ENCODE measurements around the gene THRAP3. TPM values are rescaled to one million over a fixed set of nuclear protein-coding genes. Genes with fewer than 3 reads are reported as not detected.
"Not testable (repeated sequence)": the region's sequence is repeated elsewhere in the genome, so short reads cannot be mapped to it uniquely, and the experiment has no call there.

Gene THRAP3
- total RNA-seq, 2 experiments from 2014 or later, result 142 to 167 TPM

- POLR2A ChIA-PET; H3K27me3 Mint-ChIP-seq; H3K4me1 Mint-ChIP-seq; H3K36me3 Mint-ChIP-seq (ENCODE audit: low read depth); H3K9me3 Mint-ChIP-seq; H3K4me3 Mint-ChIP-seq; DNase-seq; H3K27ac Mint-ChIP-seq: not testable (repeated sequence)
- CTCF ChIA-PET, result interaction anchor here (3.1 kb wide), 1 partner anchor 8 kb away, joined by 16 read pairs; no protein-coding TSS in a partner anchor
Measured at GRCh38 chr1:36196805-36197204, 27.4 kb upstream of the THRAP3 start.

DNA sequence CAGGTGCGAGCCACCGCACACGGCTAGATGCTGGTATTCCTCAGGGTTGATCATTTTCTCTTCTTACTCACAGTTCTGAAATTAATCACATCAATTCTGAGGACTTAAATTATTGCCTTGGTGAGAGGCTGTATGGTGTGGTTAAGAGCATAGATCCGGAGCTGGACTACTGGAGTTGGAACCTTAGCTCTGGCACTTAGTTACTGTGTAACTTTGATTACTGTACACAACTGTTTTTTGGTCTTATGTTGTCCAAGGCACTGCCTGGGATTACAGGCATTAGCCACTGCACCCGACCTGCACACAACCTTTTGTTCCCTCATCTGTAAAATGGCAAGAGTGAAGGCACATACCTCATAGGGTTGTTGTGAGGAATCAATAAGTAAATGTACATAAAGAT, 25.6 kb upstream of the THRAP3 start:
- ChIA-PET POLR2A (no interaction called here), CTCF (interaction anchor here (2.1 to 3.1 kb wide), 2 partner anchors 10 to 49 kb away, joined by 7 to 16 read pairs; partner anchors contain the start of gene TRAPPC3)
- DNase-seq, result no peak
- Mint-ChIP-seq H3K36me3 (ENCODE audit: low read depth) (no peaks in the 10 kb centered on the region), H3K9me3 (no peaks in the 10 kb centered on the region), H3K27me3 (peaks cover 4% of the 10 kb centered on the region), H3K4me1 (peaks cover 5% of the 10 kb centered on the region), H3K27ac (no peak overlapping the region), H3K4me3 (no peak overlapping the region)

GRCh38 chr1:36199934-36200741, 24.1 kb upstream of the THRAP3 start:
- no peak for DNase-seq
- Mint-ChIP-seq H3K4me3 (no peak overlapping the region), H3K27me3 (peaks cover 4% of the 10 kb centered on the region), H3K4me1 (peaks cover 3% of the 10 kb centered on the region), H3K36me3 (ENCODE audit: low read depth) (no peaks in the 10 kb centered on the region), H3K27ac (peak overlapping the region; percentile 31), H3K9me3 (no peaks in the 10 kb centered on the region)
- ChIA-PET CTCF (interaction anchor here (1.1 to 1.2 kb wide), 2 partner anchors 11 to 24 kb away, joined by 3 read pairs; partner anchors contain the start of gene THRAP3), POLR2A (no interaction called here)

DNA sequence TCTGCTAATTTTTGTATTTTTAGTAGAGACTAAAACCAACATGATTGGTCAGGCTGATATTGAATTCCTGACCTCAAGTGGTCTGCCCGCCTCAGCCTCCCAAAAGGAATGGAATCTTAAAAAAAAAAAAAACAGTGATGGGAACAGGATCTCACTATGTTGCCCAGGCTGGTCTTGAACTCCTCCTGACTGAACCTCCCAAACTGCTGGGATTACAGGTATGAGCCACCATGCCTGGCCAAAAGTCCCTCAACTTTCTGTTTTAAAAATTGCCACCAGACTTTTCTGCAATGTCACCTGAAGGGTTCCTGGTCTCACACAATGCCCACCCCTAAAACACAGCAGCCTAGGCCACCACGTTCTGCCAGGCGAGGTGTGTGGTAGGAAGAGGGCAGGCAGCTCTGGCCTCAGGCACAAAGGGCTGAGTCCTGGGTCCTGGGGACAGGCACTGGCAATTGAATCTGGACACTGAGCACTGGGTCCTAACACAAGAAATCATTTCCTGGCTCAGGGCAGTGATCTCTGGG, 21.2 kb upstream of the THRAP3 start:
- Mint-ChIP-seq H3K27me3 (peaks cover 4% of the 10 kb centered on the region), H3K4me1 (peaks cover 6% of the 10 kb centered on the region), H3K9me3 (no peaks in the 10 kb centered on the region), H3K27ac (no peak overlapping the region), H3K4me3 (no peak overlapping the region), H3K36me3 (ENCODE audit: low read depth) (no peaks in the 10 kb centered on the region)
- ChIA-PET POLR2A (no interaction called here), CTCF (no interaction called here)
- DNase-seq, result no peak

DNA sequence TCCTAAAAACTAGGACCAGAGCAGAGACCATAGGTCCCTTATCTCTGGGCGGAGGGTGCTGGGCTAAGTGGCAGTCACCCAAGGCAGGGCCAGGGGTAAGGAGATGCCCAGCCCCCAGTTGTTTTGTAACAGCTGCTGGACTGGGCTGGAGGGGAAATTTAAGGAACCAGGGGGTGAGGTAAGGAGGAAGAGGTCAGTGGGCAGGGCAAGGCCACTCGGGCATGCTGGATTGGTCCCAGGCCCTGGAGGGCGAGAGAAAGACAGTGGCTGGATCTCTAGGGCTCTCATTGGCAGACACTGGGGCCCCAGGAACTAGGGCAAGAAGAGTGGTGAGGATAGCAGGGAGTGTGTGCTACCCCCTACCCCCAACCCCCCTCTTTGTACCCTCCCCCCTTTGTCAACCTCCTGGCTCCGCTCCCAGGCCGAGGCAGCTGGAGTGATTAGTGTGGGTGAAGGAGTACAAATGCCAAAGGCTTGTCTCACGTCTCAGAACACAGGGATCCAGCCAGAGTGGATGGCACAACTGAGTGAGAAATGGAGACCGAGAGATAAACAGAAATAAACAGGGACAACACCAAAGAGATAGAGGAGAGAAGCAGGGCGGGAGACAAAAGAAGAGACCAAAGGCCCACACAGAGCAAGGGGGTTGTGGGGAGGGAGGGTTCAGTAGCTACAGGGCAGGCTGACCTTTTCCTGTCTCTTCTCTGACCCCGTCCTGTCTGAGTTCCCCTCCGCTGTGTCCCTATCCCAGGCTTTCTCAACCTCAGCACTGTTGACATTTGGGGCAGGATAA, 20.5 kb upstream of the THRAP3 start:
- no peaks in the 10 kb centered on the region for H3K9me3 Mint-ChIP-seq
- no peaks in the 10 kb centered on the region for H3K36me3 Mint-ChIP-seq (ENCODE audit: low read depth)
- no peak overlapping the region for H3K4me3 Mint-ChIP-seq
- H3K4me1 Mint-ChIP-seq, result peaks cover 6% of the 10 kb centered on the region
- DNase-seq, result no peak
- H3K27me3 Mint-ChIP-seq, result peaks cover 4% of the 10 kb centered on the region
- no peak overlapping the region for H3K27ac Mint-ChIP-seq
- ChIA-PET CTCF (no interaction called here), POLR2A (no interaction called here)

- H3K36me3 Mint-ChIP-seq (ENCODE audit: low read depth), result no peaks in the 10 kb centered on the region
- peaks cover 4% of the 10 kb centered on the region for H3K27me3 Mint-ChIP-seq
- no peaks in the 10 kb centered on the region for H3K9me3 Mint-ChIP-seq
- POLR2A ChIA-PET, result no interaction called here
- H3K4me3 Mint-ChIP-seq, result no peak overlapping the region
- no peak overlapping the region for H3K27ac Mint-ChIP-seq
- peaks cover 6% of the 10 kb centered on the region for H3K4me1 Mint-ChIP-seq
- DNase-seq, result no peak
- CTCF ChIA-PET, result no interaction called here
Measured at GRCh38 chr1:36204347-36204909, 19.8 kb upstream of the THRAP3 start.

DNA sequence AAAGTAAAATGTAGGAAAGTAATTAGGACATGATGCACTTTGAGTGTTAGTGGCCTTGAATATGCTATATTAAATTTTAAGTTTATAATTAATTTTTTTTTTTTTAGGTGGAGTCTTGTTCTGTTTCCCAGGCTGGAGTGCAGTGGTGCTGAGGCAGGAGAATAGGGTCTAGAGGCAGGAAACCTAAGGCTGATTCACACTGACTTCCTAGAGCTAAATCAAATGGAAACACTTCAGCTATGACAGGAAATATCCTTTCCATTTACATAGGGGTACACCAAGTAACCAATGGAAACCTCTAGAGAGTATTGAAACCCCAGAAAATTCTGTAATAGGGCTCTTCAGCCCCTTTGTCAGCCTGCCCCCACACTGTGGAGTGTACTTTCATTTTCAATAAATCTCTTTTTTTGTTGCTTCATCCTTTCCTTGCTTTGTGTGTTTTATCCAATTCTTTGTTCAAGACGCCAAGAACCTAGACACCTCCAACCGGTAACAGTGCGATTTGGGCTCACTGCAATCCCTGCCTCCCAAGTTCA, 17.9 kb upstream of the THRAP3 start:
- H3K27ac Mint-ChIP-seq, result no peak overlapping the region
- H3K27me3 Mint-ChIP-seq, result no peaks in the 10 kb centered on the region
- ChIA-PET CTCF (interaction anchor here (1.2 kb wide), 1 partner anchor 17 kb away, joined by 3 read pairs; no protein-coding TSS in a partner anchor), POLR2A (no interaction called here)
- H3K36me3 Mint-ChIP-seq (ENCODE audit: low read depth), result no peaks in the 10 kb centered on the region
- no peaks in the 10 kb centered on the region for H3K9me3 Mint-ChIP-seq
- peaks cover 6% of the 10 kb centered on the region for H3K4me1 Mint-ChIP-seq
- DNase-seq, result no peak
- no peak overlapping the region for H3K4me3 Mint-ChIP-seq

GRCh38 chr1:36207339-36207738, 16.9 kb upstream of the THRAP3 start:
- H3K9me3 Mint-ChIP-seq, result no peaks in the 10 kb centered on the region
- no peak for DNase-seq
- peaks cover 6% of the 10 kb centered on the region for H3K4me1 Mint-ChIP-seq
- no peak overlapping the region for H3K4me3 Mint-ChIP-seq
- POLR2A ChIA-PET, result no interaction called here
- no peaks in the 10 kb centered on the region for H3K27me3 Mint-ChIP-seq
- no peak overlapping the region for H3K27ac Mint-ChIP-seq
- CTCF ChIA-PET, result interaction anchor here (1.0 kb wide), 1 partner anchor 14 kb away, joined by 5 read pairs; no protein-coding TSS in a partner anchor
- no peaks in the 10 kb centered on the region for H3K36me3 Mint-ChIP-seq (ENCODE audit: low read depth)

DNA sequence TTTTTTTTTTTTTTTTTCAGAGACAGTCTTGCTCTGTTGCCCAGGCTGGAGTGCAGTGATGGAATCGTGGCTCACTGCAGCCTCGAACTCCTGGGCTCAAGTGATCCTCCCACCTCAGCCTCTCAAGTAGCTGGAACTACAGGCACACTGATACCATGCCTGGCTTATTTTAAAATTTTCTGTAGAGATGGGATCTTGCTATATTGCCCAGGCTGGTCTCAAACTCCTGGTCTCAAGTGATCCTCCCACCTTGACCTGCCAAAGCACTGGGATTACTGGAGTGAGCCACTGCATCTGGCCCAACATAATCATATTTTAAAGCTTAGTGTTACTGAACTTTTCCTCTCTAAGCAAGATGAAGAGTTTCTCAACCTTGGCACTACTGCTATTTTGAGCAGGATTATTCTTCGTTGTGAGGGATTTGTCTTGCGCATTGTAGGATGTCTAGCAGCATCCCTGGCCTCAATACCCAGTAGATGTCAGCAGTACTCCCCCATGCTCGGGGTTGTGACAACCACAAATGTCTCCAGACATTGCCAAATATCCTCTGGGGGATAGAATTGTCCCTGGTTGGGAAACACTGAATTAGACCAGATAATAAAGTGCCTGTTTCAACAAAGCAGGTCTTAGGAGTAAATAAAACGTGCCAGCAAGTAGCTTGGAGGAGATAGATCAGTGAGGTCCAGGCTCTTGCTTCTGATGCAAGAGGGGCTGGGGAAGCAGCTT, 15.1 kb upstream of the THRAP3 start:
- H3K27ac Mint-ChIP-seq, result no peak overlapping the region
- CTCF ChIA-PET, result interaction anchor here (0.9 to 1.0 kb wide), 2 partner anchors 16 to 89 kb away, joined by 3 to 5 read pairs; no protein-coding TSS in a partner anchor

DNA sequence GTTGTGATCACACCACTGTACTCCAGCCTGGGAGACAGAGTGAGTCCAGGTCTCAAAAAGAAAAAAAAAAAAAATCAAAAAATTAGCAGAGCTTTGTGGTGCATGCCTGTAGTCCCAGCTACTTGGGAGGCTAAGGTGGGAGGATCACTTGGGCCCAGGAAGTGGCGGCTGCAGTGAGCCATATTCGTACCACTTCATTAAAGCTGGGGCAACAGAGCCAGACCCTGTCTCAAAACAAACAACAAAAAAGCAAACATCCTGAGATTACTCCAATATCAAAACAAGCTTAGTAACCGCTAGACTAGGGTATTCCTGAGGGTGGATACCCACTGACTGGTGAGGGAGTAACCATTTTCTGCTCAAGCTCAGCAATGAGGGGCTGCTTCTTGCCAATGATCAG, 12.9 kb upstream of the THRAP3 start:
- Mint-ChIP-seq H3K36me3 (ENCODE audit: low read depth) (no peaks in the 10 kb centered on the region), H3K4me1 (peaks cover 12% of the 10 kb centered on the region), H3K27me3 (no peaks in the 10 kb centered on the region), H3K9me3 (no peaks in the 10 kb centered on the region), H3K27ac (no peak overlapping the region), H3K4me3 (no peak overlapping the region)
- ChIA-PET POLR2A (interaction anchor here (0.6 to 1.2 kb wide), 2 partner anchors 12 to 1323 kb away, joined by 3 to 5 read pairs; no protein-coding TSS in a partner anchor), CTCF (interaction anchor here (0.6 to 1.1 kb wide), 4 partner anchors 10 to 178 kb away, joined by 3 to 5 read pairs (median 3); no protein-coding TSS in a partner anchor)
- no peak for DNase-seq

More for the DNA sequence above, 15.1 kb upstream of the THRAP3 start:
- Mint-ChIP-seq H3K36me3 (ENCODE audit: low read depth) (no peaks in the 10 kb centered on the region), H3K4me1 (peaks cover 12% of the 10 kb centered on the region), H3K27me3 (no peaks in the 10 kb centered on the region), H3K4me3 (no peak overlapping the region), H3K9me3 (no peaks in the 10 kb centered on the region)
- POLR2A ChIA-PET, result no interaction called here
- DNase-seq, result no peak

GRCh38 chr1:36211841-36212240, 12.4 kb upstream of the THRAP3 start:
- ChIA-PET CTCF (interaction anchor here (0.8 to 1.1 kb wide), 3 partner anchors 9 to 112 kb away, joined by 3 read pairs; no protein-coding TSS in a partner anchor), POLR2A (interaction anchor here (1.2 kb wide), 1 partner anchor 11 kb away, joined by 5 read pairs; no protein-coding TSS in a partner anchor)
- DNase-seq, result no peak
- Mint-ChIP-seq H3K36me3 (ENCODE audit: low read depth) (no peaks in the 10 kb centered on the region), H3K27me3 (no peaks in the 10 kb centered on the region), H3K27ac (no peak overlapping the region), H3K9me3 (no peaks in the 10 kb centered on the region), H3K4me1 (peaks cover 9% of the 10 kb centered on the region), H3K4me3 (no peak overlapping the region)

DNA sequence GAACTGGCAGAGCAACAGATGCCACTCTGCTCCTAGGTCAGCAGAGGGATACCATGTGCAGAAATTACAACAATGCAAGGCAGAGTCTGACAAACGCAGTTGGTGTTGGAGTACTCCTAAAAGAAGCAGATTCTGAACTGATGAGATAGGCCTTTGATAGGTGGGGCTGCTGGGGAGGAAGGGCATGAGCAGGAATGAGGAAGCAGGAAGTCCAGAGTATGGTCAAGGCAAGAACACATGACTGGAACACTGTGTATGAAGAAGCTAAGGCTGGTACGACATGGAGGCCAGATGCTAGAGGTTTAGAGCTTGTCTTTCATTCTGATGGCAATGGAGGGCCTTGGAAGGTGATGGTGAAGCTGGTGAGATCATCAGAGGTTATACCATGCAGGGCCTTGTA, 11.5 kb upstream of the THRAP3 start:
- no peak for DNase-seq
- POLR2A ChIA-PET, result no interaction called here
- CTCF ChIA-PET, result interaction anchor here (0.5 to 1.1 kb wide), 2 partner anchors 11 to 31 kb away, joined by 3 read pairs; partner anchors contain the start of gene THRAP3
- Mint-ChIP-seq H3K4me3 (no peak overlapping the region), H3K27me3 (no peaks in the 10 kb centered on the region), H3K36me3 (ENCODE audit: low read depth) (no peaks in the 10 kb centered on the region), H3K9me3 (no peaks in the 10 kb centered on the region), H3K4me1 (peaks cover 6% of the 10 kb centered on the region), H3K27ac (no peak overlapping the region)

Data from activated CD4-positive, alpha-beta T cell treated with anti-CD3 and anti-CD28 coated beads, Interleukin-2, amount 10 ng/mL, durations not matched to agents 7 days and 5 days (primary cell).